ENCODE results near the gene XYLT2.

DNA sequence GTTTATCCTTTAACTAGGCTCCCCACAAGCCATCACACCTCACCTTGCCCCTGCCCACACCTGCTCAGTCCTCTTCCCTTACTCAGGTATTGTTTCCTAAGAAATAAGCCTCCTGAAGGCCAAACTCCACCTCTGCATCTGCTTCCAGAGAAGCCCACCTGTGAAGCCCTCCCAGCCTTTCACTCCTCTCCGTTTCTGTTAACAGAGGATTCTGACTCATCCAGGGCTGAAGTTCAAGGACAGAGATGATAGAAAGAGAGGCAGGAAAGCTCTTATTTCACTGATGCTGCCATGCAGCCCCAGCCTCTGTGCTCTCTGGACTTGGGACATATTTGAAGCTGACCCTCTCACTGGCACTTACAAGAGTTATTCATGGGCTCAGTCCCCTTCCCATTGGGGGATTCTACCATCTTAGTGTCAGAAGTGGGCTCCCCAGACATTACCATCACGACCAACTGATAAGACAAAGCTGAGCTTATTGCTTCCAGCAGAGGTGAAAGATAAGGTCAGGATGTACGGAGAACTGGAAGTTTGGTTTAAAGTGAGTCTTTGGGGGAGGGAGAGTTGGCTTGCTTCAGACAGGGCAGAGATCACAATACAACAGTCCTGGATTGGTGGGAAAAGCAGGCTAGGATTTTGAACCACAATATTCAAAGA is 35.3 kb upstream of the XYLT2 start:
- TF ChIP-seq, protein P1, sequence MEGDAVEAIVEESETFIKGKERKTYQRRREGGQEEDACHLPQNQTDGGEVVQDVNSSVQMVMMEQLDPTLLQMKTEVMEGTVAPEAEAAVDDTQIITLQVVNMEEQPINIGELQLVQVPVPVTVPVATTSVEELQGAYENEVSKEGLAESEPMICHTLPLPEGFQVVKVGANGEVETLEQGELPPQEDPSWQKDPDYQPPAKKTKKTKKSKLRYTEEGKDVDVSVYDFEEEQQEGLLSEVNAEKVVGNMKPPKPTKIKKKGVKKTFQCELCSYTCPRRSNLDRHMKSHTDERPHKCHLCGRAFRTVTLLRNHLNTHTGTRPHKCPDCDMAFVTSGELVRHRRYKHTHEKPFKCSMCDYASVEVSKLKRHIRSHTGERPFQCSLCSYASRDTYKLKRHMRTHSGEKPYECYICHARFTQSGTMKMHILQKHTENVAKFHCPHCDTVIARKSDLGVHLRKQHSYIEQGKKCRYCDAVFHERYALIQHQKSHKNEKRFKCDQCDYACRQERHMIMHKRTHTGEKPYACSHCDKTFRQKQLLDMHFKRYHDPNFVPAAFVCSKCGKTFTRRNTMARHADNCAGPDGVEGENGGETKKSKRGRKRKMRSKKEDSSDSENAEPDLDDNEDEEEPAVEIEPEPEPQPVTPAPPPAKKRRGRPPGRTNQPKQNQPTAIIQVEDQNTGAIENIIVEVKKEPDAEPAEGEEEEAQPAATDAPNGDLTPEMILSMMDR (IDR thresholded peaks at IDR 0.05) = no peak
- no peak for TF ChIP-seq POLR2A (IDR thresholded peaks at IDR 0.05; ENCODE audit: low read length)
- TF ChIP-seq JUN (IDR thresholded peaks at IDR 0.05) = no peak
- no peak for TF ChIP-seq CEBPB (IDR thresholded peaks at IDR 0.05)
- TF ChIP-seq SMC3 (IDR thresholded peaks at IDR 0.05) = no peak
- TF ChIP-seq RFX5 (IDR thresholded peaks at IDR 0.05) = no peak
- TF ChIP-seq RAD21 (conservative IDR thresholded peaks at IDR 0.05 in 1 of 2, IDR thresholded peaks at IDR 0.05 in 1 of 2) = no peak
